AG09309 (cell line): ENCODE data around the gene PLAC1.
A peak's percentile ranks its signal among the peaks of the same experiment; 100 is the strongest.

Experiments used
- DNase-seq: peaks from one replicate; pipeline ENCODE4 v3.0.0-alpha.2; 2010; ENCODE audit warnings: low read depth
- H3K4me3 ChIP-seq: 2 replicates; pipeline ENCODE4 v1.5.1; 2011; ENCODE audit warnings: mild to moderate bottlenecking, low read depth, low read length, moderate library complexity; ENCODE audit not compliant: control insufficient read depth
- TF ChIP-seq, protein P1 (sequence below): IDR thresholded peaks from 2 replicates; pipeline ENCODE4 v1.5.1; 2011; ENCODE audit warnings: mild to moderate bottlenecking, low read depth, low read length, inconsistent platforms; ENCODE audit not compliant: insufficient read depth, control insufficient read depth; ENCODE audit errors: missing control alignments

Gene PLAC1

GRCh38 chrX:134613396-134613795 is 44.9 kb downstream of the PLAC1 start:
- DNase-seq = no peak
- no peak overlapping the region for H3K4me3 ChIP-seq
- TF ChIP-seq, protein P1, sequence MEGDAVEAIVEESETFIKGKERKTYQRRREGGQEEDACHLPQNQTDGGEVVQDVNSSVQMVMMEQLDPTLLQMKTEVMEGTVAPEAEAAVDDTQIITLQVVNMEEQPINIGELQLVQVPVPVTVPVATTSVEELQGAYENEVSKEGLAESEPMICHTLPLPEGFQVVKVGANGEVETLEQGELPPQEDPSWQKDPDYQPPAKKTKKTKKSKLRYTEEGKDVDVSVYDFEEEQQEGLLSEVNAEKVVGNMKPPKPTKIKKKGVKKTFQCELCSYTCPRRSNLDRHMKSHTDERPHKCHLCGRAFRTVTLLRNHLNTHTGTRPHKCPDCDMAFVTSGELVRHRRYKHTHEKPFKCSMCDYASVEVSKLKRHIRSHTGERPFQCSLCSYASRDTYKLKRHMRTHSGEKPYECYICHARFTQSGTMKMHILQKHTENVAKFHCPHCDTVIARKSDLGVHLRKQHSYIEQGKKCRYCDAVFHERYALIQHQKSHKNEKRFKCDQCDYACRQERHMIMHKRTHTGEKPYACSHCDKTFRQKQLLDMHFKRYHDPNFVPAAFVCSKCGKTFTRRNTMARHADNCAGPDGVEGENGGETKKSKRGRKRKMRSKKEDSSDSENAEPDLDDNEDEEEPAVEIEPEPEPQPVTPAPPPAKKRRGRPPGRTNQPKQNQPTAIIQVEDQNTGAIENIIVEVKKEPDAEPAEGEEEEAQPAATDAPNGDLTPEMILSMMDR = no peak

- DNase-seq = no peak
- no peak overlapping the region for H3K4me3 ChIP-seq
- TF ChIP-seq, protein P1 = no peak
Measured at GRCh38 chrX:134608153-134608552, 50.1 kb downstream of the PLAC1 start.

- DNase-seq = no peak
- H3K4me3 ChIP-seq = no peak overlapping the region
- TF ChIP-seq, protein P1 = no peak
Measured at GRCh38 chrX:134607523-134607922, 50.7 kb downstream of the PLAC1 start.

DNA sequence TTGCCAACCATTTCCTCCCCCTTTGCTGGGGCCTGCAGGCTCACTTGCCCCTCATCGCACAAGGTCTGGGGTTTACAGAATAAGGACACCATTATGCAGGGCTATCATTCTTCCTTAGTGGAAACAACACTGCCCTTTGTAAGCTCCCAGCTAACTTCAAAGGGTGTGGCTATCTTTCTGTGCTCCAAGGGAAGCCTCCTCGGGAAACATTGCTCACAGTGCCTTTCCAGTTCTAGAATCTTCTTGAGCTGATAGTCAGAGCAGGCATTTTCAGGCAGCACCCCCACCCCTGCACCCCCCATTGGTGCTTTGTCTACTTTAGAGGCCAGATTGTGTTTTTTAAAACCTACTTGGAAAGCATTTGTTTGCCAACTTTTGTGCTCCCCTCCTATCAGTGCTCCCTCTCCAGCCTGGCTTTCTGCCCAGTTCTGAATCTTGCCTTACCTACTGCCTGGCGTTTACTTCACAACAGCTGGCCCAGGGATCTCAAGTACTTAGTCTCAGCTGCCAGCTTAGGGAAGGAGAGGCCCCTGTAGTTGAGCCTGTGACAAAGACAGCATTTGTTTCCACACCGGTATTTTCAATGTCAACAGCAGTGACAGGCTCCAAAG is 53.5 kb downstream of the PLAC1 start:
- H3K4me3 ChIP-seq = no peak overlapping the region
- no peak for DNase-seq
- TF ChIP-seq, protein P1 = no peak

GRCh38 chrX:134603806-134604700 is 54.2 kb downstream of the PLAC1 start:
- DNase-seq = peak; percentile 84
- H3K4me3 ChIP-seq = no peak overlapping the region
- TF ChIP-seq, protein P1 = peak; percentile 33

GRCh38 chrX:134602410-134602809 is 55.9 kb downstream of the PLAC1 start:
- DNase-seq = no peak
- H3K4me3 ChIP-seq = no peak overlapping the region
- TF ChIP-seq, protein P1 = no peak
